ENCODE data around the gene SCN3B.
"Not testable (repeated sequence)": the region's sequence is repeated elsewhere in the genome, so short reads cannot be mapped to it uniquely, and the experiment has no call there.

The SCN3B gene

GRCh38 chr11:123654566-123655081 is at the start of gene SCN3B:
TSS of gene SCN3B (minus strand) at chr11:123654624. CDS start at chr11:123653801, 823 bp downstream.
- no peak for FAIRE-seq

GRCh38 chr11:123702696-123703095 is 48.3 kb upstream of the SCN3B start:
- no peak for FAIRE-seq

GRCh38 chr11:123702139-123702538 is 47.7 kb upstream of the SCN3B start:
- no peak for FAIRE-seq

GRCh38 chr11:123700772-123701171 is 46.3 kb upstream of the SCN3B start:
- no peak for FAIRE-seq

- FAIRE-seq, result no peak
Observed at GRCh38 chr11:123698546-123699127, 44.2 kb upstream of the SCN3B start.

- FAIRE-seq, result no peak
Observed at GRCh38 chr11:123696183-123696582, 41.8 kb upstream of the SCN3B start.

- FAIRE-seq, result no peak
Observed at GRCh38 chr11:123695231-123695630, 40.8 kb upstream of the SCN3B start.

GRCh38 chr11:123694551-123694950 is 40.1 kb upstream of the SCN3B start:
- no peak for FAIRE-seq

- no peak for FAIRE-seq
Observed at GRCh38 chr11:123692961-123693360, 38.5 kb upstream of the SCN3B start.

- no peak for FAIRE-seq
Observed at GRCh38 chr11:123690485-123690884, 36.1 kb upstream of the SCN3B start.

GRCh38 chr11:123684601-123685000 is 30.2 kb upstream of the SCN3B start:
- no peak for FAIRE-seq

- no peak for FAIRE-seq
Observed at GRCh38 chr11:123683428-123684170, 29.2 kb upstream of the SCN3B start.

- FAIRE-seq, result no peak
Observed at GRCh38 chr11:123682696-123683410, 28.4 kb upstream of the SCN3B start.

- FAIRE-seq, result no peak
Observed at GRCh38 chr11:123681030-123681429, 26.6 kb upstream of the SCN3B start.

GRCh38 chr11:123678246-123678645 is 23.8 kb upstream of the SCN3B start:
- FAIRE-seq, result no peak

GRCh38 chr11:123677510-123677909 is 23.1 kb upstream of the SCN3B start:
- no peak for FAIRE-seq

GRCh38 chr11:123674297-123674696 is 19.9 kb upstream of the SCN3B start:
- no peak for FAIRE-seq

GRCh38 chr11:123672568-123672967 is 18.1 kb upstream of the SCN3B start:
- no peak for FAIRE-seq

GRCh38 chr11:123671534-123671933 is 17.1 kb upstream of the SCN3B start:
- FAIRE-seq, result no peak

GRCh38 chr11:123670081-123670480 is 15.7 kb upstream of the SCN3B start:
- FAIRE-seq, result no peak

GRCh38 chr11:123665306-123665705 is 10.9 kb upstream of the SCN3B start:
- no peak for FAIRE-seq

- not testable (repeated sequence) for FAIRE-seq
Observed at GRCh38 chr11:123659965-123660364, 5.5 kb upstream of the SCN3B start.

- FAIRE-seq, result no peak
Observed at GRCh38 chr11:123659311-123659710, 4.9 kb upstream of the SCN3B start.

Measured in TTC549 (cell line).